HG03521 (cell line): ENCODE data around the gene CPNE6.

Experiments used
- ATAC-seq: cut with Tn5 transposase; IDR thresholded peaks from one replicate; pipeline ENCODE4 v1.9.1; 2021; ENCODE audit warnings: mild to moderate bottlenecking, moderate library complexity; ENCODE audit not compliant: unreplicated experiment

CPNE6 gene

DNA sequence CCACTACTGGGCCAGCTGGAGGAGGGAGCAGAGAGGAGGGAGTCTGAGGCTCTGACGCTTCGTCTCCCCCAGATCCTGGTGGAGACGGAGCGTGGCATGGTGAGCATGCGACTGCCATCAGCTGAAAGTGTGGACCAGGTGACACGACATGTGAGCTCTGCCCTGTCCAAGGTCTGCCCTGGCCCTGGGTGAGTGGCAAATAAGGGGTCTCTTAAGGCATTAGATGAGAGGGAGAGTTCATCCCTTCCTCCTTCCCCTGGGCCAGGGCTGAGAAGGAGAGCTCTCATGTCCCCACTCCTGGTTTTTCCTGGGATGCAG lies 17.1 kb upstream of the CPNE6 start:
- no peak for ATAC-seq

- no peak for ATAC-seq
Observed at GRCh38 chr14:24054646-24055045, 16.7 kb upstream of the CPNE6 start.

DNA sequence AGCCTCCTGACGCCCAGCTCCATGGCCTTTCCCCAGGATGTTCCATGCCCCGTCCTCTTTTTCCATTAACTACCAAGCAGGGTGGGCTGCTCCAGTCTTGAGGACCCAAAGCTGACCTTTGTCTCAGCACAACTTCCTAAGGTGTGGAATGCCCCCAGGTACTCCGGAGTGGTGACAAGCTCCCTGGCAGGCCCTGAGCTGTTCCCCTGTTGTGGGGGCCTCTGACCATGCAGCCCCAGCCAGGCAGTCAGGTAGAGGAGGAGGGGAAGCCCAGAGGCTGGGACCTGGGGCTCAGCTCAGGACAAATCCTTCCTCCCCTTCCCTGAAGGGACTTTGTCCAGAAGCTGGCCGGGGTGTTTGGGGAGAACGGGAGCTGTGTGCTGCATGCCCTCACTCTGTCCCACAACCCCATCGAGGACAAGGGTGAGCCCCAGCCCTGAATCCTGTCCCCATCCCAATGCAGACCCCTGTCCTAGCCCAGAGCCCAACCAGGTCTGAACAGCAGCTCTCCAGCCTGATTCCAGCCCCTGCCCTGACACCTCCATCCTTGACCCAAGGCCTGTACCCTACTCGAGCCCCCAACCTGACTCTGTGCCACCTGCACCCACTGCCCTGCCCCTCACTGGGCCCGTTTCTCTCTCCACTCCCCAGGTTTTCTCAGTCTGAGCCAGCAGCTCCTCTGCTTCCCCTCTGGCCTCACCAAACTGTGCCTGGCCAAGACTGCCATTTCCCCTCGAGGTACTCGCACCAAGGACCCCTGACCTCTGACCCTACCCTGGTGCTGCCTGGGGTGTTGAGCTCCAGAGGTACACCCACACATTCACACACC lies 15.2 kb upstream of the CPNE6 start:
- no peak for ATAC-seq

DNA sequence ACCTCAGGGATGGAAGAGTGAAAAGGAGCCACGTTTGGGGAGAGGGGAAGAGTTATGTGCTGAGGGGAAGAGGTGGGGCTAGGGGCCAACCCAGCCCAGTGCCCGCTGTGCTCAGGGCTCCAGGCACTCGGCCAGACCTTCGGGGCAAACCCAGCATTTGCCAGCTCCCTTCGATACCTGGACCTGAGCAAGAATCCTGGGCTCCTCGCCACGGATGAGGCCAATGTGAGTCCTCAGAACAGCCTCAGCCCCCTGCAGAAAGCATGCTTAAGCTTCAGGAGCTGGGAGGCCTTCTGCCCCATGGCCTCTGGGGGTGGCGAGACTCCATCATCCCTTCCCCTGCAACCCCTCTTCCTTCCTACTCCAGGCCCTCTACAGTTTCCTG lies 14.6 kb upstream of the CPNE6 start:
- ATAC-seq, result no peak

GRCh38 chr14:24057271-24057670 lies 14.1 kb upstream of the CPNE6 start:
- no peak for ATAC-seq

- ATAC-seq, result no peak
Observed at GRCh38 chr14:24057867-24058259, 13.5 kb upstream of the CPNE6 start.

DNA sequence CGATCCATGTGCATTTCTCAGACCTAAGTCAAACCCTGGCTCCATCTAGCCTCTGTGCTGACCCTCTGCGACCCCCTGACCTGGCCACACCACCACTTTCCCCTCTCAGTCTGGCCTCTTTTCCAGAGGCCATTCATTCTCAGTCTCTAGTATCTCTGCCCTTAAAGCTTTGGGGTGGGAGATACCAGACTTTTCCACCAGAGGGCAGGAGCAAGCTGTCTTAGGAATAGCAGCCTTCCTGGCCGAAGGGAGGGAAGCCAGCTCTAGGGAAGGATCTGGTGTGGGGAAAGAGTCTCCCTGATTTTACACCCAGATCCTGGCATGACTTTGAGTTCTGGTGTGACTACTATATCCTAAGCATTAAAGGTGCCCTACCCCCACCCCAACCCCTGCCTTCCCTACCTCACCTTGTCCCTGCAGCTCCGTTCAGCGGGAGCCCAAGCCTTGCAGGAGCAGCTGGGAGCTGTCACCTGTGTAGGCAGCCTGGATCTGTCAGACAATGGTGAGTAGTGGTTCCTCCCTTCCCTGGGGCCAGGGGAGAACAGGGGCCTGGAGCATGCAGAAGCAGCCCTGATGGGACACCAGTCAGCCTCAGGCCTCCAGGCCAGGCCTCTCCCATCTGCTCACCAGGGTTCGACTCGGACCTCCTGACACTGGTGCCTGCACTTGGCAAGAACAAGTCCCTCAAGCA lies 13.0 kb upstream of the CPNE6 start:
- no peak for ATAC-seq

DNA sequence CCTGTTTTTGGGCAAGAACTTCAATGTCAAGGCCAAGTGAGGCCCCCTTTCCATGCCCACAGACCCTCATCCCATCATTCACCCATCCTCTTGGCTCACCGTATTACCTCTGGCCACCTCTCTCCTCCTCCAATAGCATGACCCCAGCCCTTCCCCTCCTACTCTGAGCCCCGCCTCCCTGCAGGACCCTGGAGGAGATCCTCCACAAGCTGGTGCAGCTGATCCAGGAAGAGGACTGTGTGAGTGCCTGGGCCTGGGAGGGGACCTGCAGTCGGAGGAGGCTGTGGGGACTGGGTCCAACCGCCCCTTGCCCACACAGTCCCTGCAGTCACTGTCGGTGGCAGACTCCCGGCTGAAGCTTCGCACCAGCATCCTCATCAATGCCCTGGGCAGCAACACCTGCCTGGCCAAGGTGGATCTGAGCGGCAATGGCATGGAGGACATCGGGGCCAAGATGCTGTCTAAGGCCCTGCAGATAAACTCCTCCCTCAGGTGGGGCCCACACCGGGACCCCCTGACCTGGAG lies 12.3 kb upstream of the CPNE6 start:
- ATAC-seq, result no peak

- no peak for ATAC-seq
Observed at GRCh38 chr14:24059841-24060388, 11.4 kb upstream of the CPNE6 start.

DNA sequence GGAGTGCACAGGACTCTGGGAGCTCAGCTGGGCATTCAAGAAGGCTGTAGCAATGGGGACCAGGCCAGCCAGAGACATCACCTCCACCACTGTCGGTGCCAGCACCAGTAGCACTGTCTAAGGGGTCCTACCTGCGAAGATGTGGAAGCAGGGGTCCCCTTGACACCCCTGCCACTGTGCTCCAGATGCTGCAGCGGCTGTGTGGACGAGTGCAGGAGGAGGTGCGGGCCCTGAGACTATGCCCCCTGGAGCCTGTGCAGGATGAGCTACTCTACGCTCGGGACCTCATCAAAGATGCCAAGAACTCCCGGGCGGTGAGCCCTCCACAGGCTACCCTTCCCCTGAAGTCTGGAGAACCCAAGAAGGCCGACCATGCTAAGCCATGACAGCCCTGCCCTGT lies 10.9 kb upstream of the CPNE6 start:
- no peak for ATAC-seq

DNA sequence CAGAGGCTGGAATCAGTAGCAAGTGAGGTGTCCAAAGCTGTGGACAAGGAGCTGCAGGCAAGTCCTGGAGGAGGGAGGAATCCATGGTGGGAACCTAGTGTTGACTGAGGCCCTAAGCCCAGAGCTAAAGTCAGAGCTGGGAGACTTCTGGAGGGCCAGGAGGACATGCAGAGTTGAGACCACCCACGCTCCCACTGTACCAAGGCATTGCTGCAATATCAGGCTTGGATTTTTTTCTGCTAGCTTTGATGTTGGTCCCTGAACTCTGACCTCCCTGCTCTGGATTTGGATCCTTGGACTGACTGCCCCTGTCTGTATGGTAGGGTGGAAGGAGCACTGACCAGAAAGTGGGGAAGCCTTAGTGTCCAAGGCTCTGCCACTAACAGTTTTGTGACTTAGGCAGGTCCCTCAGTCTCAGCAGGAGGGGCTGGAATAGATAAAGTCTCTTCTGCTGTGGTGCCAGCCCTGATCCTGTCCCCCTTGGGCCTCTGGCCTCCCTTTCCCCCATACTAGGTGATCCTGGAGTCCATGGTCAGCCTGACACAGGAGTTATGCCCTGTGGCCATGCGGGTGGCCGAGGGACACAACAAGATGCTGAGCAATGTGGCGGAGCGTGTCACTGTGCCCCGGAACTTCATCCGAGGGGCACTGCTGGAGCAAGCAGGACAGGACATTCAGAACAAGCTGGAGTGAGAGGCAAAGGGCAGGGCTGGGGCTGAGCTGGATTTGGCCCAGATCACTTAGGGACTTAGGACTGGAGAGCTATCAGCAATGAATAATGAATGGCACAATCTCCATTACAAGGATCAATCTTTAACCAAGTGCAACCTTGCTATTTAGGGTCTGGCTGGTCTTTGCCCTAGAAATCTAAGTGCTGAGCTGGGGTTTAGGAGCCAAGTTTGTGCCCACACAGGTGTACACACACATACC lies 10.1 kb upstream of the CPNE6 start:
- no peak for ATAC-seq

GRCh38 chr14:24062216-24062980 lies 9.0 kb upstream of the CPNE6 start:
- no peak for ATAC-seq

DNA sequence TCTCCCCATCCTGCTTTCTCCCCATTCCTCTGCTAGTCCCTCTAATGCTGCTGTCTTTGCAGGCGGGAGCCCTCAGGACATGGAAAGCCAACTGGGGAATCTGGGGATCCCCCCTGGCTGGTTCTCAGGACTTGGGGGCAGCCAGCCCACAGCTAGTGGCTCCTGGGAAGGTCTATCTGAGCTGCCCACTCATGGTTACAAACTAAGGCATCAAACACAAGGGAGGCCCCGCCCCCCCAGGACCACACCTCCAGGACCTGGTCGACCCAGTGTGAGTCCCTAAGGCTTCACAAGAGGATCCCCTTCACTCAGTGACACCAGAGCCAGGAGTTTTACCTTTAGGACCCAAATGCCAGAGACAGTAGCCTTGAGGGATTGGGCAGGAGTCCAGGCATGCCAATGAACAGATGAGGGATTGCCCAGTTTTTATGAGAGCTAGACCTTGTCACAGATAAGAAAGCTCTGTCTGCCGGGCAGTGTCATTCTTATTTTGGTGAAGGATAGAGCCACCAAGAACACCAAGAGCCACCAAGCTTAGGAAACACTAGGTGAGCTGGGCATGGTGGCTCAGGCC lies 8.0 kb upstream of the CPNE6 start:
- no peak for ATAC-seq

DNA sequence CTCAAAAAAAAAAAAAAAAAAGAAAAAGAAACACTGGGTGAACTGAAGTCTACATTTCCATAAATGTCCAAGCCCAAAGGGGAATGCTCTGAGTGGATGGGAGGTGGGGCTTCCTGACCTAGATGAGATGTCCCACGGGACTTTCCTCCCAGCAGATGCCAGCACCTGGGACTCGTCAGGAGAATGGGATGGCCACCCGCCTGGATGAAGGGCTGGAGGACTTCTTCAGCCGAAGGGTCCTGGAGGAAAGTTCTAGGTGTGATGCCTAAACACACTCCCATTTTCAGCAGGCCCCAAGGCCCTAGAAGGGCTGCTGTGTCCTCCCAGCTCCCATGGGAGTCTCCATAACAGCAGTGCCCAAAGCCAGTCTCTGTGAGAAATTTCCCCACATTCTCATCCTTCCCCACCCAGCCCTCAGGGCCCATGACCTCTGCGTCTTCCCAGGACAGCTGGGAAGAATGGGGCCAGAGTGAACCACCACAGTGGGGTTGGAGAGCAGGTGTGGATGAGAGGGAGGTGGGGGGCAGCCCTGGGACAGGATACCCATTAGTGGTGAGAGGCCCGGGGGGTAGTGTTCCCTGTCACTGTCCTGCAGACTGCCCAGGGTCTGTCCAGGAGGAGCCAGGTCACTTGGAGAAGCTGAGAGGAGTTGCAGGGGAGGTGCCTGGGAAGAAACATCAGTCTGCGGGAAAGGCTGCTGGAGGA lies 7.1 kb upstream of the CPNE6 start:
- no peak for ATAC-seq

- no peak for ATAC-seq
Observed at GRCh38 chr14:24064856-24065255, 6.5 kb upstream of the CPNE6 start.

GRCh38 chr14:24065408-24065807 lies 6.0 kb upstream of the CPNE6 start:
- ATAC-seq, result no peak

- no peak for ATAC-seq
Observed at GRCh38 chr14:24066496-24067132, 4.7 kb upstream of the CPNE6 start.

DNA sequence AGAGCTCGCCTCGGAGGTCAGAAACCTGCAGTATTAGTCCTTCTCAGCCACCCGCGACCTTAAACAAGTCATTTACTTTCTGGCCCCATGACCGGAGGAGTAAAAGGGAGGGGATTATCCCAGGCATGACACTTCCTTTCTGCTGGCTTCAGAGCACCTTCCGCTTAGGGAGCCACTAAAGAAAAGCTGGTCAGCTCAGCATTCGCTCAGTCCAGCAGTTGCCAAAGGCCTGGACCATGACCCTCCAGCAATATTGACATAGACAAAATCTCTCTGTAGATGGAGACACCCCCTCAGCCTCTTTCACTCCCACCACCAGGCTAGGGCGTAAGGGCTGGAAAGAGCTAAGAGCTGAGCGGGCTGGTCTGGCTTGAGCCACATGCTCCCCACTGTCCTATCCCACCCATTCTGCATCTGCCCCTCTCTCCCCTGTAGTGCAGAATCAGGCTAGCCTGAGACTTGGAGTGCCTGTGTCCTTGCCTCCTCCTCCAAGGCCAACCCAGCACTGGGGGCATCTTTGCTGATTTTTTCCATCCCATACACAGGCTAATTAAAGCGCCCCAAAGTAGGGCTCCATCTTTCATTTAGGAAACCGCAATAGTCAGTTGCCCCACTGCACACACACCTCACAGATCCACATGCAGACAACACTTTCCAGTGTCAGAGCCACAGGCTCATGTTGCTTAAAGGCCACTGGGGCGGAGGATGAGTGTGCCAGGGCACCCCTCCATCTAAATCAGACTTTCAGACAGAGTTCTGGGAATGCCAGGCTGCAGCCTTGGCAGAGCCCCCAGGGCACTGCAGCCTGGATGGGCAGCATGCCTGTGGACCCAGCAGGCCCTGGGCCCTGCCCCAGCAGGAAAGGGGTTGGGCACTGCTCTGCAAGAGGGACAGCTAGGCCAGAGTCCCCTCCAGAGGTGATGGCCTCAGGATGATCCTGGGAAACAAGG lies 4.0 kb upstream of the CPNE6 start:
- no peak for ATAC-seq
